RWPE1 (cell line): Measurements from ENCODE around the gene NIFK.
"Not testable (repeated sequence)": the region's sequence is repeated elsewhere in the genome, so short reads cannot be mapped to it uniquely, and the experiment has no call there.

Experiments used
- CTCF ChIA-PET: fragments of 350-600 bp; sonication (Branson Sonifier 250); formaldehyde crosslinking; extraction: SDS; loops from one replicate; lab custom pipeline; 2021; lab: Yijun Ruan, JAX
- POLR2A ChIA-PET: fragments of 400-600 bp; formaldehyde crosslinking; extraction: SDS; loops from one replicate; lab custom pipeline; 2020; ENCODE audit warnings: antibody characterized with exemption; ENCODE audit not compliant: low non-redundant PET; lab: Yijun Ruan, JAX
- DNase-seq: peaks from one replicate; pipeline ENCODE4 v3.0.0; 2012; ENCODE audit warnings: low spot score
- H3K27ac ChIP-seq: fragments of 450-650 bp; 2 replicates; pipeline ENCODE4 v1.5.1; 2017
- TF ChIP-seq, protein P1 (sequence below): fragments of 450-650 bp; conservative IDR thresholded peaks from 2 replicates; pipeline ENCODE4 v1.5.1; 2017; ENCODE audit warnings: low read depth, mild to moderate bottlenecking

NIFK gene

DNA sequence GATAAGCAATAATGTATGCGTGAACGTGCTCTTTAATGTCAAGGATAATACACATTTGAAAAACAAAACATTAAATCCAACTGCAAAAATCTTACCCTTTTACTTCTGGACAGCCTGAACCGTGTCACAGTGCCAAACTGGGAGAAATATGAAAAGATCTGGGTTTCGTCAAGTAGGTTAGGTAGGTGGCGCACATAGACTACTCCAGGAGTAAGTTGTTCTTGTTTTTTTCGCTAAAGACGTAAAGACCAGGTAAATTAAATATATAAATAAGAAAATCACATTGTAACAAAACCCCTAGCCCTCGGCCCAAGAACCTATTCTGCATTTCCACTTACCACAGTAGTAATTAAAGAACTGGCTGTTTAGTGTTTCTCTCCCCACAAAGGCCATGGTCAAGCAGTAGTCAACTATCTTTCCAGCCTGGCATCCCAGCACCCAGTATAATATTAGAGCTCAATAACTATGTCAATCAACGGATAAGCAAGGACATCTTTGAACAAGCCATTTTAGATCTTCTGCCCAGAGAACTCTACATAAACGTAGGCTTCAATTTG lies 1.1 kb downstream of the NIFK start:
- CTCF ChIA-PET: interaction anchor here (0.6 to 0.7 kb wide), 3 partner anchors 9 to 205 kb away, joined by 3 to 4 read pairs (median 4); partner anchors contain the start of gene RNU4ATAC
- peak; percentile 29 for DNase-seq
- POLR2A ChIA-PET: no interaction called here
- no peak overlapping the region for H3K27ac ChIP-seq
- TF ChIP-seq, protein P1, sequence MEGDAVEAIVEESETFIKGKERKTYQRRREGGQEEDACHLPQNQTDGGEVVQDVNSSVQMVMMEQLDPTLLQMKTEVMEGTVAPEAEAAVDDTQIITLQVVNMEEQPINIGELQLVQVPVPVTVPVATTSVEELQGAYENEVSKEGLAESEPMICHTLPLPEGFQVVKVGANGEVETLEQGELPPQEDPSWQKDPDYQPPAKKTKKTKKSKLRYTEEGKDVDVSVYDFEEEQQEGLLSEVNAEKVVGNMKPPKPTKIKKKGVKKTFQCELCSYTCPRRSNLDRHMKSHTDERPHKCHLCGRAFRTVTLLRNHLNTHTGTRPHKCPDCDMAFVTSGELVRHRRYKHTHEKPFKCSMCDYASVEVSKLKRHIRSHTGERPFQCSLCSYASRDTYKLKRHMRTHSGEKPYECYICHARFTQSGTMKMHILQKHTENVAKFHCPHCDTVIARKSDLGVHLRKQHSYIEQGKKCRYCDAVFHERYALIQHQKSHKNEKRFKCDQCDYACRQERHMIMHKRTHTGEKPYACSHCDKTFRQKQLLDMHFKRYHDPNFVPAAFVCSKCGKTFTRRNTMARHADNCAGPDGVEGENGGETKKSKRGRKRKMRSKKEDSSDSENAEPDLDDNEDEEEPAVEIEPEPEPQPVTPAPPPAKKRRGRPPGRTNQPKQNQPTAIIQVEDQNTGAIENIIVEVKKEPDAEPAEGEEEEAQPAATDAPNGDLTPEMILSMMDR: peak; percentile 32; the same call in 1 of the 2 replicates

DNA sequence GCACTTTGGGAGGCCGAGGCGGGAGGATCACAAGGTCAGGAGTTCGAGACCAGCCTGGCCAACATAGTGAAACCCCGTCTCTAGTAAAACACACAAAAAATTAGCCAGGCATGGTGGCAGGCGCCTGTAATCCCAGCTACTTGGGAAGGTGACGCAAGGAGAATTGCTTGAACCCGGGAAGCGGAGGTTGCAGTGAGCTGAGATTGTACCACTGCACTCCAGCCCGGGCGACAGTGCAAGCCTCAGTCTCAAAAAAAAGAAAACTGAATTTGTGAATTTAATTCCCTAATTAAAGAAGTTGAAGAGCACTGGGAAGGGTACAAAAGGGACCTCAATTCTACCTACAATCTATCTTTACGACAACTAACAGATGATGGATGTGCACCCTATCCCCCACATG lies 2.1 kb downstream of the NIFK start:
- H3K27ac ChIP-seq, DNase-seq, POLR2A ChIA-PET: not testable (repeated sequence)
- CTCF ChIA-PET: interaction anchor here (0.7 kb wide), 1 partner anchor 204 kb away, joined by 3 read pairs; the partner anchor contains the start of gene RNU4ATAC

DNA sequence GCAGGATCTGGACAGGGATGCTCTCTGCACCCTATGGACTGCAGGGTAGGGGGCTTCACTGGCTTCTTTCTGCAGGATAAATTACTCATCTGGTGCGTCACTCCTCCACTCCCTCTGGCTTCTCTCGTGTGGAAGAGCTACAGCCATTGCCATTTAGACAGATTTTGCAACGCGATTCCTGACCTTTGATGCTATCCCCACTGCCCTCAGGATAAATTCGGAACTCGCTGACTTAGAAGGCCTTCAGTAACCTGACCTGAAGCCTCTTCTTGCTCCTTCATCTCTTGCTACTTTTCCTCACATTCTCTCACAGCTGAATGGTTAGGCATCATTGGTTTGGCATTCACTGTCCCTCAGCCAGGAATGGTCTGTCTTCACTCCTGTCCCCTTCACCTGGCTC lies 5.3 kb downstream of the NIFK start:
- POLR2A ChIA-PET: no interaction called here
- H3K27ac ChIP-seq: no peak overlapping the region
- CTCF ChIA-PET: no interaction called here
- no peak for DNase-seq
- TF ChIP-seq, protein P1: no peak

DNA sequence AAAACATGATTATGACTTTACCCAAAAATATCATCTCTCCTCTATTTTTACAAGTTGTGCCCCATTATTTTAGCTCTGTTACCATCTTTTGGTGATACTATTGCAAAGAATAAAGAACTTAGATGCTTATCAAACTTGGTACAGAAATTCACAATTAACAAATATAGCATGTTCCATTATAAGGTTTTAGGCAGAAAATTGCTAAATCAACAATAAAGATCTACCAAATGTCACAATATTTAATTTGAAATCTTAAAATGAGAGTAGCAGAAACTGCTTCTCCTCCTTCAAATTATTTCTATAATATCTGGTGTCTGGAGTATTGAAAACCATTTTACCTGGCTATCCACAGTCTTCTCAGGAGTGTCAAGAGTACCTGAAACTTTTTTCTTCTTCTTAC lies 8.7 kb downstream of the NIFK start:
- DNase-seq: no peak
- no peak overlapping the region for H3K27ac ChIP-seq
- POLR2A ChIA-PET: no interaction called here
- CTCF ChIA-PET: no interaction called here
- TF ChIP-seq, protein P1: no peak

DNA sequence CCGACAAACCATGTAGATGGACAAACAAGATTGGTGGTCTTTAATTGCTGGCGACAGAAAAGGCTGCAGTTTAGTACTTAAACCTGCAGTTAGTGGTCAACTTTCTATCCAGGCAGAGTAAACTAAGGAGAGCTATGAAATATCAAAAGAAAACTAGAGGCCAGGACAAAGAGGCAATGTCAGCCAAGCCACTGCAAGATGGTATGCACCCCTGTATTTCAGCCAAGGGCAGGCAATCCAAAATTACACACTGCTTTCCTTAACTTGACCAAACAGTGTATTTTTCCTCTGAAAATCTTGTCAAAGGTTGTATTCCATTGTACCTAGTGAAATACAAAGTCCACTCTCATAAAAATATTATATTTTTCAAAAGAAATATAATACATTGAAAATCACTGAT lies 9.3 kb downstream of the NIFK start:
- DNase-seq: no peak
- no peak overlapping the region for H3K27ac ChIP-seq
- TF ChIP-seq, protein P1: no peak
- ChIA-PET CTCF (interaction anchor here (0.7 kb wide), 1 partner anchor 9 kb away, joined by 4 read pairs; no protein-coding TSS in a partner anchor), POLR2A (no interaction called here)

DNA sequence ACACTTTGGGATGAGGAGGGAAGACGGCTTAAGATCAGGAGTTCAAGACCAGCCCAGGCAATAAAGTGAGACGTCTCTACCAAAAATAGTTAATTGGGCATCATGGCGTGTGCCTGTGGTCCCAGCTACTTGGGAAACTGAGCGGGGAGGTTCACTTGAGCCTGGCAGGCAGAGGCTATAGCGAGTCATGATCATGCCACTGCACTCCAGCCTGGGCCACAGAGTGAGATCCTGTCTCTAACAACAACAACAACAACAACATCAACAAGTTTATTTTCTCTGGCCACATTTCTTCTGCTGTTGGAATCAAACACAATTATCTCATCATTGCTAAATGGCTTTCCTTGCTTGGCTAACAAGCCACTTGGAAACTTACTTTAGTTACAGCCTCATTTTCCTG lies 13.4 kb downstream of the NIFK start:
- H3K27ac ChIP-seq: peak overlapping the region; percentile 64
- TF ChIP-seq, protein P1: no peak
- ChIA-PET CTCF (interaction anchor here (0.6 to 0.8 kb wide), 4 partner anchors 12 to 206 kb away, joined by 3 to 5 read pairs (median 3); partner anchors contain the start of gene RNU4ATAC), POLR2A (no interaction called here)
- DNase-seq: no peak

DNA sequence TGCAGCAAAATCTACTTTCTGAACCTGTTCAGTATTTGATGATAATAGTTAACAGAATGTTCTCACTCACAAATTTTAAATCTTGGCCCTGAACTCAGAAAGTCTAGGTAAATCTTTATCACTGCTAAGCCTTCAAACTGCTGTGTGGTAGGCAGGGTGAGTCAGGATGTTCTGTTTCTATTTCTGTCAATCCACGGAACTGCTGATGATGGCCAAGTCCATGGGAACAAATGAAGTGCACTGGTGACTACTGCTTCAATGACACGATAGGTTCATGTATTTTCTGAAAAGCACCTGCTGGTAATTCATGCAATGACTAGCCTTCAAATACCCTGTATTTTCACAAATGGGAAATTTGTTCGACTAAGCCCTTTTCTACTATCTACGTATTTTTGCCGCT lies 14.2 kb downstream of the NIFK start:
- TF ChIP-seq, protein P1: no peak
- CTCF ChIA-PET: interaction anchor here (0.6 to 0.8 kb wide), 2 partner anchors 127 to 192 kb away, joined by 3 read pairs; partner anchors contain the start of gene RNU4ATAC
- DNase-seq: peak; percentile 68
- POLR2A ChIA-PET: interaction anchor here (0.6 kb wide), 1 partner anchor 191 kb away, joined by 3 read pairs; no protein-coding TSS in a partner anchor
- no peak overlapping the region; the same call in 1 of the 2 replicates for H3K27ac ChIP-seq
